Fibroblast of lung (primary cell): Measurements from ENCODE around the gene ZNF575.

Experiments used
- EZH2 ChIP-seq: IDR thresholded peaks from 2 replicates; pipeline ENCODE4 v1.5.1; 2012; ENCODE audit warnings: low read length, control low read depth, mild to moderate bottlenecking; ENCODE audit errors: missing control alignments
- TF ChIP-seq, protein P1 (sequence below), 2 donors: IDR thresholded peaks in 1 of 2; conservative IDR thresholded peaks in 1 of 2; 1 replicate in 1 of 2; 2 replicates in 1 of 2; pipeline ENCODE4 v1.5.1; 2011 to 2012; ENCODE audit warnings: low read length in 2 of 2, control low read depth in 1 of 2, inconsistent platforms in 1 of 2, low read depth in 1 of 2, mild to moderate bottlenecking in 1 of 2

DNA sequence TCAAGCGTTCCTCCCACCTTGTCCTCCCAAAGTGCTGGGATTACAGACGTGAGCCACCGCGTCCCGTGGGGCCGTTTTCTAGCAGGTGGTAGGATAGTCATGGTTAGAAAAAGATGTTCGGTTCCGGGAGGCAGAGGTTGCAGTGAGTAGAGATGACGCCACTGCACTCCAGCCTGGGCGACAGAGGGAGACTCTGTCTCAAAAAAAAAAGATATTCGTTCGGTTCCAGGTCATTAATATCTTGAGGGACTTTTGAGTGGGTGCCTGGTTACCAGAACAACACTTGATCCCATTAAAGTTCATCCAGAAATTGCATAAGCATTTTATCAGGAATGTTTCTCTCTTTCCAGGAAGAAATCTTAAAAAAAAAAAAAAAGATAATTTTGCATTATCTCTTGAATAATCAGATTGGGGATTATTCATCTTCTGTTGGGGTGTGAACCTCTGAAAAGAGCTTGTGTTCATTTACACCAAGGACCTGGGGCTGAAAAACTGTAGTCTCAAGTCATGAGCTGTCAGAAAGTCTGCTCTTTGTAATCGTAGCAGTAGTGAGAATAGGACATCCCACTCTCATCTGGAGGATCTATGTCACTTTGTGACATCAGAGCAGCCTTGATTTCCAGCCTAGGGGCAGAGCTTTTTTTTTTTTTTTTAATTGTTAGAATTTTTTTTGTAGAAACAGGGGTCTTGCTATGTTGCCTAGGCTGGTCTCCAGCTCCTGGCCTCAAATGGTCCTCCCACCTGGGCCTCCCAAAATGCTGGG, 4.9 kb upstream of the ZNF575 start:
- TF ChIP-seq, protein P1, sequence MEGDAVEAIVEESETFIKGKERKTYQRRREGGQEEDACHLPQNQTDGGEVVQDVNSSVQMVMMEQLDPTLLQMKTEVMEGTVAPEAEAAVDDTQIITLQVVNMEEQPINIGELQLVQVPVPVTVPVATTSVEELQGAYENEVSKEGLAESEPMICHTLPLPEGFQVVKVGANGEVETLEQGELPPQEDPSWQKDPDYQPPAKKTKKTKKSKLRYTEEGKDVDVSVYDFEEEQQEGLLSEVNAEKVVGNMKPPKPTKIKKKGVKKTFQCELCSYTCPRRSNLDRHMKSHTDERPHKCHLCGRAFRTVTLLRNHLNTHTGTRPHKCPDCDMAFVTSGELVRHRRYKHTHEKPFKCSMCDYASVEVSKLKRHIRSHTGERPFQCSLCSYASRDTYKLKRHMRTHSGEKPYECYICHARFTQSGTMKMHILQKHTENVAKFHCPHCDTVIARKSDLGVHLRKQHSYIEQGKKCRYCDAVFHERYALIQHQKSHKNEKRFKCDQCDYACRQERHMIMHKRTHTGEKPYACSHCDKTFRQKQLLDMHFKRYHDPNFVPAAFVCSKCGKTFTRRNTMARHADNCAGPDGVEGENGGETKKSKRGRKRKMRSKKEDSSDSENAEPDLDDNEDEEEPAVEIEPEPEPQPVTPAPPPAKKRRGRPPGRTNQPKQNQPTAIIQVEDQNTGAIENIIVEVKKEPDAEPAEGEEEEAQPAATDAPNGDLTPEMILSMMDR (conservative IDR thresholded peaks at IDR 0.05 in 1 of 2, IDR thresholded peaks at IDR 0.05 in 1 of 2; ENCODE audit: low read depth in 1 of 2, low read length in 2 of 2) = no peak
- TF ChIP-seq EZH2 = no peak
